Fibroblast of peridontal ligament (primary cell): ENCODE data around the gene PTCHD1.

Experiments used
- DNase-seq: peaks from one replicate; pipeline ENCODE4 v3.0.0-alpha.2; 2010; ENCODE audit errors: extremely low read depth

PTCHD1 gene

GRCh38 chrX:23398570-23398969, 63.9 kb downstream of the PTCHD1 start:
- no peak for DNase-seq

DNA sequence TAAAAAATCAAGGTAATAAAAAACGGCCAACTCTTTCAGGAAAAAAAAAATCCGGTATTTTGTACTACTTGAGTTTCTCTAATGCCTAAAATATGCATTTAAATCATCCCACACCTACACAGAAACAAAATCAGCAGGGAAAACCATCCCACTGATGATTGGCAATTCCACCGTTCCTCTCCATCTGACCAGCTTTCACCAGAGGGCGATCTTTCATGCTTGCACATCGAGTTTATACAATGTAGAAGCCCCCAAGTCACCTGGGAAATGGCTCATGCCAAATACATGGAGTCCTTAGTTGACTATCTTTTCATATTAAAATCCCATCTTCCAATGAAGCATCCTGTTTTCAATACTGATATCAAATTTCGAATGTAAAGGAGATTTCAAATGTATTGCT, 69.2 kb downstream of the PTCHD1 start:
- no peak for DNase-seq

DNA sequence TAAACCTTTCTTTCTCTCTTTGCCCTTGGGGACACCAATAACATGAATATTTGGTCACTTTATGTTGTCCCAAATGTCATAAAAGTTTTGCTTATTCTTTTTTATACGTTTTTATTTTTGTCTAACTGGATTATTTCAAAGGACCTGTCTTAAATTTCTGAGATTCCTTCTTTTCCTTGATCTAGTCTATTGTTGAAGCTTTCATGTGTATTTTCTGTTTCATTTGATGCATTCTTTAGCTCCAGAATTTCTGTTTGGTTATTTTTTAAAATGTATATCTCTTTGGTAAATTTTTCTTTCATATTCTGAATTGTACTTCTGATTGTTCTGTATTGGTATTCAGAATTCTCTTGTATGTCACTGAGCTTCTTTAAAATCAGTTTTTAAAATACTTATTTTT, 88.3 kb downstream of the PTCHD1 start:
- DNase-seq, result no peak

GRCh38 chrX:23434356-23434884, 99.8 kb downstream of the PTCHD1 start:
- peak; percentile 44 for DNase-seq

DNA sequence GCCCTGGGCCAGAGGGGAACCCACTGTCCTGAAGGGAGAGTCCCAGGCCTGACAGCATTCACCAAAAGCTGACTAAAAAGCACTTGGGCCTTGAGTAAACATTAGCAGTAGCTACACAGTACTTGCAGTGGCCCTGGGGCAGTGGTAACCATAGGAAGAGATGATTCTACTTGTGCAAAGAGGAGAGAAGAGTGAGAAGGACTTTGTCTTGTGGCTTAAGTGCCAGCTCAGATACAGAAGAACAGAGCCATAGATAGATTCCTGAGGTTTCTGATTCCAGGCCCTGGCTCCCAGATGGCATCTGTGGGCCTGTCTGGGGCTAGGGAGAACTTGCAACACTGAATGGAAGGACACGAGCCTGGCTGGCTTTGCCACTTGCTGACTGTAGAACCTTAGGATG, 100.5 kb downstream of the PTCHD1 start:
- no peak for DNase-seq

DNA sequence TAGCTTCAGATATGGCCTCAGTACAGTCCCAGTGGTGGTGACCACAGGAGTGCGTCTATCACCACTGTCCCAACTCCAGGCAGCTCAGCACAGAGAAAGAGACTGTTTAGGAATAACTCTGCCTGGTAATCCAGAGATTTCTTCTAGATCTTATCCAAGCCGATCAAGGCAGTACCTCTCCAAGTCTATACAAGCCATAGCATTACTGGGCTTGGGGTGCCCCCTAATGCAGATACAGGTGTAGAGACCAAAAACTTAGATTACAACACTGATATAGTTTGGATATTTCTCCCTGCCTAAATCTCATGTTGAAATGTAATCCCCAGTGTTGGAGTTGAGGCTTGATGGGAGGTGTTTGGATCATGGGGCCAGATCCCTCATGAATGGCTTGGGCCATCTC, 100.9 kb downstream of the PTCHD1 start:
- DNase-seq, result no peak

DNA sequence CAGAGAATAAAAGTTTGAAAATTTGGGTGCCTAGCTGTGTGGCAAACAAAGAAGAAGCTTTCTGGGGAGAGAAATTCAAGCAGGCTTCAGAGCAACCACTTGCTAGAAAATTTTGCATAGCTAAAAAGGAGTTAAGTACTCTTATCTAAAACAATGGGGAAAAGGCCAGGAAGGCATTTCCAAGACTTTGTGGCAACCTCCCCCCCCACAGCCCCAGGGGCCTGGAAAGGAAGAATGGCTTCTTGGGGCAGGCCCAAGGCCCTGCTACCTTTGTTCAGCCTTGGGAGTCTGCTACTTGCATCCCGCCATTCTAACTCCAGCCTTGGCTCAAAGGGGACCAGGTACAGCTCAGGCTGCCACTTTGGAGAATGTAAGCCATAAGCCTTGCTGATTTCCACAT, 102.2 kb downstream of the PTCHD1 start:
- DNase-seq, result no peak

DNA sequence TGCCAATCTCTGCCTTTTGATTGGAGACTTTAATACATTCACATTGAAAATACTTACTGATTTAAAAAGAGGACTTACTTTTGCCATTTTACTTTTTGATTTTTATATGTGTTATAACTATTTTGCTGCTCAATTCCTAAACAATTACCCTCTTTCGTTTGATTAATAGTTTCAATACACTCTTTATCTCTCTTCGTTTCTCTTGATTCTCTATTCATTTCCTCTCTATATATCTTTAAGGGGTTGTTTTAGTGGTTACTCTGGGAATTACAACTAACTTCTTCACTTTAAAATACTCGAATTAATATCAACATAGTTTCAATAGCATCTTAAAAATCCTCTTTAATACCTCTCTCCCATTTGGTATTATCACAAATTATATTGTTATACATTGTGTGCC, 116.6 kb downstream of the PTCHD1 start:
- no peak for DNase-seq
